HG03558 (cell line): Measurements from ENCODE around the gene SCIN.
A peak's percentile ranks its signal among the peaks of the same experiment; 100 is the strongest.

Experiments
- ATAC-seq: cut with Tn5 transposase; IDR thresholded peaks from one replicate; pipeline ENCODE4 v1.9.1; 2021; ENCODE audit warnings: moderate number of reproducible peaks; ENCODE audit not compliant: unreplicated experiment; ENCODE audit errors: extremely low read depth

Gene SCIN

DNA sequence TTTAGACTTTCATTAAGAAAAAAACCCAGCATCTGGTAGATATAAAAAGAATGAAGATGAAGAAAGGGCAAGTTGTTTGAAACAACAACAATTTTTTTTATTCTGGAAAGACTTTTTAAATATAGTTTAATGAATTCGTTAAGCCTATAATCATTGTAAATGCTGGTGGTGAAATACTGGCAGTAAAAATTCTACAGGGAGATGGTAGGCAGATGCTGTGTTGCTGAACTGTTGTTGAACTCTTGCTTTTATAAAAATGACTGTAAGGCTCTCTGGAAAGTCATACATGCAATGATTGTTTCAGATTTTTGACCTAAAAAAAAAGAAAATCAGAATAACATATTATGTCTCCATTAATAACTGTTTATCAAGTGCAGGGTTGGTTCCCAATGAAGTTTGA is 39.0 kb downstream of the SCIN start:
- ATAC-seq: no peak

DNA sequence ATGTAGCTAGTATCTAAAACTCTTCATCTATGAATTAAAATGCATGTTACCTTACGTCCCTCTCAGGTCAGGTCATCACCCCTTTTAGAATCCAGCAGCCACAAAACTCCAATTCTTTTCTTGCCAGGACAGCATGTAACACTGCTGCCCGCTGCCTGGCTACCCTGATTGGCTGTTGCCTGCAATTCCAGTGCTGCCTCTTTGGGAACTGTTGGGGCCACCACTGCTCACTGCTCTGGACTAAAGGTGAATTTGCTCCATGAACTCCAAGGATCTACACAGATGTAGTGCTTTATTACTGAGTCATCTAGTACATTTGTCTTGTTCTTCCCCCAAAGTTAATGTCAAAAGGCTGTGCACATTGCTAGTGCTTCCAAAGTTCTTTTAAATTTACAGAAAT is 40.4 kb downstream of the SCIN start:
- ATAC-seq: no peak

DNA sequence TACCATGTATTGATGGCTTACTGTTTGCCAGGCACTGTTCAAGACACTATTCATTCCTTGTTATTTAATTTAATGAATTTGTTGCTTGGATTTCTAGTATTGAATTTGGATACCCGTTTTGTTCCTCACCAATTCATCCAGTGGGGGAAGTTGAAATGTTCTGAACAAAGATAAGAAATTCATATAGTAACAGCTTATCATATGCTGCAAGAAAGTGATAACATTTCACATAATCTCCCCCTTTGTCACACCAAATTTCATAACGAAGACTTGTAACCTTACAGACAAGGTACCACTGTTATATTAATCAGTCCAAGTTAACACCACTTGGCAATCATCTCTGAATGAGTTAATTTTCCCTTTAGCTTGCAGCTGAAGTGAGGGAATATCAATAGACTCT is 42.1 kb downstream of the SCIN start:
- ATAC-seq: no peak

DNA sequence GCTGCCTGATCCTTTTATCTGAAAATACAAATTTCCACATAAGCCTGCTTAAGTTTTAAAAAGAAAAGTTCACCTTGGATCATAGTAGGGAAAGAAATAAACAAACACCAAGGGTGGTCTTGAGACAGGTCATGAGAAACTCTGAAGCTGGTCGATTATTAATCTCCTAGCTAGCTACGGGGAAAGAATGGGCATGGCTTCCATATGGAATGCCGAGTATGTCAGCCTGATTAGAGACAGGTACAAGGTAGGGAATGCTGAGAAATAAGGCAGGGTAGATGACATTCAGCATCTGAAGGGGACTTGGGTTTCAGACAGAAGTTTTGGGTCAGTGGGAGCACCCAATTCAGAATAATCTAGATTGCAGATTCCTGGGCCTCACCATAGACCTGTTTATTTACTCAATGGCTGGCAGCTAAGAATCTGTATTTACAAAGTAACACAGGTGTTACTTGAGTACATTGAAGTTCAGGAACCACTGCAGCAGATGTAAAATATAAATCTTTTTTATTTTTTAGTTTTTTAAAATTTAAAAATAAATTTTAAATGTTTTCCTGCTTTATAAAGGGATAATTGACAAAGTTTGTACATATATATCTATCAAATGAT is 49.0 kb downstream of the SCIN start:
- no peak for ATAC-seq

DNA sequence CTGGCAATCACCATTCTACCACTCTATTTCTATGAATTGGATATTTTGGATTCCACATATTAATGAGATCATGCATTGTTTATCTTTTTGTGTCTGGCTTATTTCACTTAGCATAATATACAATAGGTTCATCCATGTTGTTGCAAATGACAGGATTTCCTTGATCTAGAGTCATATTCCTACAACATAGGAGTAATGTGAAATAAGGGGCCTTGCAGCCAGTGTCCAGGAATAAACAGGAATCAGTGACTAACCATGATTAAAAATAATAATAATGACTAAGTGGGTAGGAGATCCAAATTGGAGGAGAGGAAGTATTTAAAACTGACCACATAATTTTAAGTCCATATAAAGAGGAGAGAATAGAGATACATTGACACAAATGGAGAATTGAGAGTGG is 49.9 kb downstream of the SCIN start:
- no peak for ATAC-seq

DNA sequence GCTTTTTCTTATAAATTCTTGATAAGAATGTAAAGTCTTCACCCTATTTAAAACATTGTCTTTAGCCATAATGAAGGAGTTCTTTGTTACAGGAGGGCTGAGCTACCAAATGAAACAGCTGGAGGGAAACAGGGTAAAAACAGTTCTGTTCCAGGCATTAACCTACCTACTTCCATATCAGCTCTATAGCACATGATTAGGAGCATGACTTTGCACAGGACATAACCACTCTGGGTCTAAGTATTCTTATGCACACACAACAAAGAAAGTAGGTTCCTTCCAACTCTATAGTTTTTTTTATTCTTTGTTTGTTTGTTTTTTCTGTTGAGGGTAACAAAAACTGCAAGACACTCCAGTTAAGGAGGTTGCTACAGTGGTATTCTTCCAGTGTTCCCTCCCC is 52.7 kb downstream of the SCIN start:
- no peak for ATAC-seq

DNA sequence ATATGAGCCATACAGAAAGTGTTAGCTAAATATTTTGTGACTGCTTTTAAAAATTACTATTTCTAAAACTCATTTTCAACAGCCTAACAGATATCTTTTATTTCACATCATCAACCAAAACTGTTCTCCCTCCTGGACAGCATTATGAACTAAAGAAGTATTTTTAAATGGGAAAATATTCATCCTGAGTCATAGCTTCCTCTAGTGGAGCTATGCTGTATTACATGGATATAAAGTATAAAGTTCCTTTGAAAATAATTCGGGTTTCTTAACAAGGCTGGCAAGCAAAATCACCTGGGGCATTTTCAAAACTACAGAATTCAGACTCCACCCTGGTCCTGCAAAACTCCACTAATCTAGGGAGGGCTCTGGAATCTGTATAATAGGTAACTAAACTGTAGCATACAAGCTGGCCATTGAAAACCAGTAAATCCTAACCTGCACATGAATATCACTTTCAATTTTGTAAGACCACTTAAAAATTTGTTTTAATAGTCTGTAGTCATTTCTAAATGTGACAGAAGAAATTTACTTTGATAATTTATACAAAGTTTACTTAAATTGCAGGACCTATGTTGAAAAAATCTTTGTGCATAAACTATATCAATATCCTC is 53.5 kb downstream of the SCIN start:
- ATAC-seq: no peak

DNA sequence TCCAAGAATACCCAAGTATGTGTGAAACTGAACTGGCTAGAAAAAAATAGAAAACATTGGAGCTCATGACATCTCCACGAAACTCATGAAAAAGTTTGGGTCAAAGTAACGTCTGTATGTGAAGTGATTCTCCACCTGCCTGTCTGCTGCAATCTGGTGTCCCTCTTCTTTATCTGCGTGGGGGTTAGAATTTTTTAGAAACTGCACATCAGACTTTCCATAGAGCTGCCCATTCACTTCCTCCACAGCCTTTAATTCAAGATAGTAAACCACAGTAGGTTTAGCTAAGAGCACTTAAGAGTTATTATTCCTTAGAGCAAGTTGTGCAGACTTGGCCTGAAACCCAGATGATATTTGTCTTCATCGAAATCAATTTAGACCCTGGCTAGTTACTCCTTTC is 55.3 kb downstream of the SCIN start:
- no peak for ATAC-seq

DNA sequence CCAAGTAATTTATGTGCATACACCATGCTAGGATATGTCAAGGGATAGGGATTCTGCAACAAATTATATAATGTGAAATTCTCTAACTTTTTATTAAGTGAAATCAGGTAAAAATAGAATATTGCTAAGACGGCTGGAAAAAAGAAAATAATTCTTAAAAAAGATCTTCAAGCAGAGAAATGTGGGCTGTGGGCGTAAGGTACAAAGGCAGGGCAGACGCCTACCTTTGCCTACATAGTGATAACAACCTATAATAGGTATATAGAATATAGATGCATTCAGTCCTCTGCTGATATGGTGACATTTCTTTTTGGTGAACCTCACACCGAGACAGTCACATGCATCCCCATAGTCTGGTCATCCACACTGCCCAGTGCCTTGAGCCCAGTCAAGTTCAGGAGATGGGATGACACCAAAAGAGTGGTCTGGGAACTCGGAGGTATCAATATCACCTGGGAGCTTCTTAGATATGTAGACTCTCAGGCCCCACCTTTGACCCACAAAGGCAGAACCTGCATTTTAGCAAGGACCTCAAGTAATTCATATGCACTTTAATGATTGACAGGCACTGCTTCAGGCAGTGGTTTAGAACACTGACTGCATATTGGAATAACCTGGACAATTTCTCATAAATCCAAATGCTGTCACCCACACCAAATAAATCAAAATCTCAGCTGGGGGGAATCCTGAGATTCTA is 59.4 kb downstream of the SCIN start:
- no peak for ATAC-seq

DNA sequence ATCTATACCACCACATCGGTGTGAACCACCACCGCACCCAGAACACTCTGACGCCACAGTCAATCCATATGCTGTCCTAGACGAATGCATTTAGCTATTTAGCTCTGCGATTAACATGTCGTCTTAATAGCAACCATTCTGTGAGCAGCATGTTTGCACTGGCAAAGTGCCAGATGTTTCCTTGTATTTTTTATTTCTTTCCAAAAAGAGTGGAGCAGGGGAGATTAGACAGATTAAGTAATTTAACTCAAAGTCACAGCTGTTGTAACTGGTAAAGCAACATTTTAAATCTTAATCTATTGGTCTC is 59.9 kb downstream of the SCIN start:
- no peak for ATAC-seq

DNA sequence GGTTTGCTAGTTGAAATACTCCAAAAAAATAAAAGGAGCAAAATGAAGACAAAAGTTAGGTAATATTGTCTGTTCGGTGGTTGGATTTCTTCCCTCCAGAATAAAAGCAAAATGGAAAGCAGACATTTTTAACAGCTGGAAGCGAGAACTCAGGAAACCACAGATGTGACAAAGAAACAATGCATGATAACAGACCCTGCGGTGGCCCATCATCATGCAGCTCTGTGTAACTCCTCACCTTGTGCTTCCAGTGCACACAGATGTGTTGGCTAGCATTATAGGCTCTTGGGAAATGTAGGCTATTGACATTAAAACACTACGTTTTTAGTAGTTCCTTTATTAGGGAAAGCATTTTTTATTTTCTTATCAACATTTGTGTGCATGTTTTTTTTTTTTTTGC is 63.1 kb downstream of the SCIN start:
- ATAC-seq: no peak

DNA sequence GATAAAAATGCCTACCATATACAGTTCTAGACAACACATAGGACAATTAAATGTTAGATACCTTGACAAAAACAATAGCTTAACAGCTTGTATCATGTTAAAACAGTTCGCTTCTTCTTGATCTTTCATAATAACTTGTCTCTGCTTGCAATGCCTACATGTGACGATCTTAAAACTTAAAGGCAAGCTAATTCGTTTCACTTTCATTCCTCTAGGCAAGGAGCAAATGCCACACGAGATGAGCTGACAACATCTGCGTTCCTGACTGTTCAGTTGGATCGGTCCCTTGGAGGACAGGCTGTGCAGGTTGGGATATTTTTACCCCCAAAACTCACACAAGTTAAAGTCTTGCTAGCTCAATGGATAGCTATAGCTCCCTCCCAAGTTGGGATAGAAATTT is 65.3 kb downstream of the SCIN start:
- peak; percentile 55 for ATAC-seq

DNA sequence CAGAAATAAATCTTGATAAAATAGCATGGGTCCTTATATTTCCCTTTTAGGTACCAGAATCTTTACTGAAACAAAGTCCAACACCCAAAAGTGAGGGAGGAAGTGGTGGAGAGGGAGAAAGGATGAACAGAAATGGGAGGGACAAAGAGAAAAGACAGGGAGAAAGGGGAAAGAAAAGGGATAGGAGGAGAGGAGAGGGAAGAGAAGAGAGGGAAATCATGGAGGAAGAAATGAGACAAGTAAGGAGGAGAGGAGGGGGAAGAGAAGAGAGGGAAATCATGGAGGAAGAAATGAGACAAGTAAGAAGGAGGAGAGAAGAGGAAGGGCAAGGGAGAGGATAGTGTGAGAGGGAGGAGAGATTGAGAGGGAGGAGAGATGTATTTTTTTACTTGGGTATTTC is 66.8 kb downstream of the SCIN start:
- no peak for ATAC-seq

DNA sequence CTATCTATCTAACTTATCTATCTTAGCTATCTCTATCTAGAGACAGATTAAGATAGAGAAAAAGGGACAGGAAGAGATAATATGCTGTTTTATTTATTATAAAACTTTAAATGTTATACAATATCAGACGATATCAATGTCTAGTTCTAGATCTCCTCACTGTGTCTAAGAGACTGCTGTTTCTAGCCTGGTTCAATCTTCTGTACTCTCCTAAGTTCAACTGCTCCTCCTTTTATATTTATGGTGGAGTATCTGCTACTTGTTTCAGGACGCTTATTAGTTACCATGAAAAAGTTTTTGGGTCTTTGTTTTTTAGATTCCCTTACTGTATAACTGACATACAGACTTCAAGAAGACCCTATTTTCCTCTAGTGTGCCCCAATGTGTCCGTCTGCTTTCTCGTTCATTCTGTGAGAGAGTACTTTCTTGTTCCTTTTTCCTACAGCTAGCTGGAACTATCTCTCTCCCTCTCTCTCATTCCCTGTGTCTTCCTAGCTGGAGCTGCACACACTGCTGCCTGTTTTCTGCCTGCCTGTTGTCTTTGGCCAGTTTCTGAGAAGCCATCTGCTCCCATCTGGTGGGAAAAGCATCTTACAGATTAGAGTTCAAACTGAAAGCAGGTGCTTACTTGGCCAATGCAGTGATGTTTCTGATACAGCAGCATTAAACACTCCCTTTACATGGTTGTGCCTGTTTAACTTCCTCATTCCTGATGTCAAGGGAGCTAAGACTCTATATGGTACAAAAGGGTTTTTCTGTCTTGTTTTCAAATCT is 67.5 kb downstream of the SCIN start:
- peak; percentile 48 for ATAC-seq

DNA sequence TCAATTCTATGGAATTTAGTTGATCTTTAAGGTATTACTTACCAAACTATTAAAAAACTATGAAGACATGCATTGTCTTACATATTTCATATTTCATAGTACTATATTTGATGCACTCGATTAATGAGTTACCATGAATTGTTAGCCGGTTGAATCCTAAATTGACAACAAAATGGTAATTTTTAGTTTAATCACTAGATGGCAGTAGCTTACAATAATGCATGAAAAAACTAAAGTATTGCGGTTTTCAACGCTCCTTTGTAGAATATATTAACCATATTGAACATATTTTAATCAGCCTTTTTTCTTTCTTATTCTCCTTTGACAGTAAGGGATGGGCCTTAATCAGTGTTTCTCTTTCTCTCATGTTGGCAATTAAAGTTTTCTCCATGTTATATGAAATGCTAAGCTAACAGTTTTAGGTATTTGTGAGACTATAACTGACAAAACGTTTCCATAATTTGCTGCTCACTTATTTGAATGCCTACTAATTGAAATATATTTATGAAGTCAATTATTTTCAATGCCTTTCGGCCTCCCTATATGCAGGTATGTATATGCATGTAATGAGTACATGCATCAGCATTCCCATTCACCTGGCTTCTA is 68.4 kb downstream of the SCIN start:
- no peak for ATAC-seq

DNA sequence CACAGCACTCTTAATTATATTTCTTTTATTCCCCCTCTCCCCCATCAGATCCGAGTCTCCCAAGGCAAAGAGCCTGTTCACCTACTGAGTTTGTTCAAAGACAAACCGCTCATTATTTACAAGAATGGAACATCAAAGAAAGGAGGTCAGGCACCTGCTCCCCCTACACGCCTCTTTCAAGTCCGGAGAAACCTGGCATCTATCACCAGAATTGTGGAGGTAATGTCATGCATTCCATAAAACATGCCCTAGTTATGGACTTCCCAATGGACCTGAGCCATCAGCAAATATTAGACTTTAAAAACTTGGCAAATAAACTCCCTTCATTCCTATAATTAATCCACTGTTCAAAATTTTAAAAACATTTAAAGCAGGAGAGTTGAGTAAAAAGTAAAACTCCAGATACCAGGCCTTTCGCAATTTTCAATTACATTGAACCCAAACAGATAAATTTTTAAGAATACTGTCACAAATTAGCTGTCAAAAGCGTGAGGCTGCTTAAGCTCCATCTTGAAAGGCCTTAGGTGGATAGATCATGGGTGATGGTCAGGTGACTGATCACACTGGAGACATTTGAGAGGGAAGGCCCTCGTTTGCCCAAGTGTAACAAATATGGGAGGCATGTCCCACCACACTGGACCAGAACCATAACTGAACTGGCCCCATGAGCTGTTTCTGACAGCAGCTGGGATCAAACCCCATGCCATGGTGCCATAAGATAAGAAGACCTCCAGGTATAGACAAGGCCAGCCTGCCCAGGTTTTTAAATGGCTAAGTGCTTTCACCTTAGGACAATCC is 70.0 kb downstream of the SCIN start:
- no peak for ATAC-seq

DNA sequence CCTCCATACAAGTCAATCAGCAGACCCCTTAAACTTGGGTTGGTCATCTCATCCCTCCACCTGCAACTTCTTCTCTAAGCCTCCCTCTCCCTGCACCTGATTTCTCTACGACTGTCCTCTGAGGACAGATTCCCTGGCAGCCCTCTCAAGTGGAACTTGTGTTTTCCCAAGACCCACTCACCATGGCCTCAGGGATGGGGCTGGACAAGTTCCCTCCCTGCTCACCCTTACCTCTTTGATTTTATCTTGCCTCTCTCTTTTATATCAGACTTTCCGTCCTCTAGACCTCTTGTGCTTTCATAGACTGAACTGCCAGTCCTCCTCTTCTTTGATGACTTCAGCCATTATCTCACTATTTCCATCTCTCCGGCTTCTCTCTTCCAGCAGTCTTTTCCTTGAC is 70.7 kb downstream of the SCIN start:
- ATAC-seq: no peak

DNA sequence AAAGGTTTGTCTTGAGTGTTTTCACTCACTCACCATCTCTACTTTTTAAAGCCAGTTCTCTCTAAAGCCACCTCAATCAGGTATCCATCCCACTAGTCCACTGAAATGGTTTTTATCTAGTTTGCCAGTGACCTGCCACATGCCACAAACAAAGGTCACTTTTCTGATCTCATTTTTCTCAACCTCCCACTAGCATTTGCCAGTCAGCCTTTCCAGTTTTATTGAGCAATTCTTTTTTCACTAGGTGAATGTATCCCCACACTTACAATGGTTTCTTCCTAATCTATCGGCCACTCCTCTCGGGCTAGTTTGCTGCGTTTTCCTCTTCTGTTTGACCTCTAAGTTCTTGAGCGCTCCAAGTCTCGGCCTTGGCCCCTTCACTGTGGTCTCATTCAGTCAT is 72.0 kb downstream of the SCIN start:
- ATAC-seq: no peak

DNA sequence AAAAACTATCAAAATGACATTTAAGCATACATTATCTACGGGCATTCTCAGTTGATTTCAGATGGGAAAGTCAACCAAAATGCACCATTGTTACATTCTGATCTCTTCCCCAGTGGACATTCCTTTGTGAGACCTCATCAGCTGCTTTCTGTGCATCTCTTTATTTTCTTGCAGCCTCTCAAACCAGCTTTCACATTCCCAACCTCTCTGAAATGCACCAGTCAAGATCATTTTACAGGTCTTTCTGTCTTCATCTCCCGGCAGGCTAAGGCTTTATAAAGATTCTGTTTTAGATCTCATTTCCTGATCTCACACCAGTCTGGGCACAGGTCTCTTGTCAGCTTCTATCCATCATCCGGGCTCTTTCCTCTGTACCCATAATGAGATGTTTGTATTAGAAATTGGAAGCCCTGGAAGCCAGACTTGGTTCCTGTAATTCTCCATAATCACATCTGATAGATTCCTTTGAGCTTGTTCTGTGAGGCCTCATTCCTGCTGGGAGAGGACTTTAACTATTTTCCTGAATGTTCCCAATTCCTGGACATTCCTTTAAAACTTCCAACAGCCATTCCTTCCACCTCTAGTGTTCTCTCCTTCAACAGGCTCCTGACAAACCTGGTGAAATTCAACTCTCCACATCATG is 72.6 kb downstream of the SCIN start:
- no peak for ATAC-seq

DNA sequence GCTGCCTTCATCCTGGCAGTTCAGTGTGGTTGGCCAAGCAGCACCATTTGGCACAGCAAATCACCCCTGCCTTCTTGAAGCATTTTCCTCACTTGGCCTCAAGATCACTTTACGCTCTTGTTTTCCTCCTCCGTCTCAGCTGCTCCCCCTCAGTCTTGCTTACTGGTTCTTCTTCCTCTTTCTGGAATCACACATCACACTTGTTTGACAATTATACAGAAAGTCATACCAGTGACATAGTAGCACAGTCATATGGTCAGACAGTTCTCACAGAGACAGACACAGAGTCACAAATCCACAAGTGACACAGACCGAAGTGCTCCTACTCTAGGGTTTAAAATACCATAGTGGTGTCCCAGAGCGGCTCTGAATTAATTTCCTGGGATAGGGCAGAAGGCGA is 73.1 kb downstream of the SCIN start:
- no peak for ATAC-seq
